Measurements from ENCODE around the gene SNCA. TPM values are rescaled to one million over a fixed set of nuclear protein-coding genes. Genes with fewer than 3 reads are reported as not detected.

Gene SNCA
- total and polyA plus RNA-seq, 2 donors from 2014 or later: 8.4 to 17.1 TPM

DNA sequence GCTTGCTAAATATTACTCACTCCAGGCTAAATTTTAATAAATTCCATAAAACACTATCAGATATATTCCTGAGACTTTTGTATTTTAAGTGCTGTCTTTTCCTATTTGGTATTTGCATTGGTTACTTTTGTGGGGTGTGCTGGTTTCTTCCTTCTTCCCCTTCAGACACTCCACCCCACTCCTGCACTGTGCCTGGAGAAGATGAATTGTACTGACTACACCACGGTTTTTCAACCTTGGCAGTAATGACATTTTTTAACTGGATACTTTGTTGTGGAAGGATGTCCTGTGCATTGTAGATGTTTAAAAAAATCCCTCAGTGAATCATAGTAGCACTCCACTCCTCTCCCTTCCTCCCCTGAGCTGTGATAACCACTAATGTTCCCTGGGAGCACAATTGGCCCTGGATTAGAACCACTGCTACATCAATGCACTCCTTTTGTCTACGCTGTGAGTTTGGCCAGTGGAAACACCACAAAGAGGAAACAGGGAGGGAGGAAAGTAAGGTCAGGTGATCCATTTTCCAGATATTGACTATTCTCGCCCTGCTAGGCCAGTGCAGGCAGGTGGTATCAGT, 36.3 kb downstream of the SNCA start:
- Histone ChIP-seq H3K27me3 (ENCODE audit: control insufficient read depth, insufficient read depth, low read length) (no peaks in the 10 kb centered on the region), H3K36me3 (ENCODE audit: control insufficient read depth in 2 of 3, insufficient read depth in 3 of 3, low read length in 3 of 3) (no peaks in the 10 kb centered on the region), H3K9ac (ENCODE audit: low read length in 3 of 3) (no peak overlapping the region), H3K4me3 (ENCODE audit: low read length in 3 of 3) (no peak overlapping the region), H3K4me1 (ENCODE audit: control insufficient read depth in 2 of 3, insufficient read depth in 2 of 3, low read depth in 1 of 3, low read length in 3 of 3) (no peaks in the 10 kb centered on the region), H3K27ac (ENCODE audit: low read depth in 2 of 2, low read length in 2 of 2) (no peak overlapping the region), H3K9me3 (ENCODE audit: control insufficient read depth in 2 of 3, insufficient read depth in 1 of 3, low read length in 3 of 3) (no peaks in the 10 kb centered on the region)
- no peak for DNase-seq
- intact Hi-C loops (cut with DNase I): no loop called here
- TF ChIP-seq, protein P1, sequence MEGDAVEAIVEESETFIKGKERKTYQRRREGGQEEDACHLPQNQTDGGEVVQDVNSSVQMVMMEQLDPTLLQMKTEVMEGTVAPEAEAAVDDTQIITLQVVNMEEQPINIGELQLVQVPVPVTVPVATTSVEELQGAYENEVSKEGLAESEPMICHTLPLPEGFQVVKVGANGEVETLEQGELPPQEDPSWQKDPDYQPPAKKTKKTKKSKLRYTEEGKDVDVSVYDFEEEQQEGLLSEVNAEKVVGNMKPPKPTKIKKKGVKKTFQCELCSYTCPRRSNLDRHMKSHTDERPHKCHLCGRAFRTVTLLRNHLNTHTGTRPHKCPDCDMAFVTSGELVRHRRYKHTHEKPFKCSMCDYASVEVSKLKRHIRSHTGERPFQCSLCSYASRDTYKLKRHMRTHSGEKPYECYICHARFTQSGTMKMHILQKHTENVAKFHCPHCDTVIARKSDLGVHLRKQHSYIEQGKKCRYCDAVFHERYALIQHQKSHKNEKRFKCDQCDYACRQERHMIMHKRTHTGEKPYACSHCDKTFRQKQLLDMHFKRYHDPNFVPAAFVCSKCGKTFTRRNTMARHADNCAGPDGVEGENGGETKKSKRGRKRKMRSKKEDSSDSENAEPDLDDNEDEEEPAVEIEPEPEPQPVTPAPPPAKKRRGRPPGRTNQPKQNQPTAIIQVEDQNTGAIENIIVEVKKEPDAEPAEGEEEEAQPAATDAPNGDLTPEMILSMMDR (IDR thresholded peaks at IDR 0.05; ENCODE audit: borderline replicate concordance, extremely low read depth, insufficient read depth): no peak
- no peak for FAIRE-seq

- Histone ChIP-seq H3K4me3 (ENCODE audit: low read length in 3 of 3) (no peak overlapping the region), H3K27me3 (ENCODE audit: control insufficient read depth, insufficient read depth, low read length) (no peaks in the 10 kb centered on the region), H3K27ac (ENCODE audit: low read depth in 2 of 2, low read length in 2 of 2) (no peak overlapping the region), H3K9ac (ENCODE audit: low read length in 3 of 3) (no peak overlapping the region), H3K36me3 (ENCODE audit: control insufficient read depth in 2 of 3, insufficient read depth in 3 of 3, low read length in 3 of 3) (no peaks in the 10 kb centered on the region), H3K9me3 (ENCODE audit: control insufficient read depth in 2 of 3, insufficient read depth in 1 of 3, low read length in 3 of 3) (no peaks in the 10 kb centered on the region), H3K4me1 (ENCODE audit: control insufficient read depth in 2 of 3, insufficient read depth in 2 of 3, low read depth in 1 of 3, low read length in 3 of 3) (no peaks in the 10 kb centered on the region)
- TF ChIP-seq, protein P1 (IDR thresholded peaks at IDR 0.05; ENCODE audit: borderline replicate concordance, extremely low read depth, insufficient read depth): no peak
- DNase-seq (no peak), FAIRE-seq (no peak)
- intact Hi-C loops (cut with DNase I): no loop called here
Measured at GRCh38 chr4:89800012-89800516, 36.9 kb downstream of the SNCA start.

GRCh38 chr4:89799071-89799470, 37.9 kb downstream of the SNCA start:
- FAIRE-seq (no peak), DNase-seq (no peak)
- Histone ChIP-seq H3K36me3 (ENCODE audit: control insufficient read depth in 2 of 3, insufficient read depth in 3 of 3, low read length in 3 of 3) (no peaks in the 10 kb centered on the region), H3K4me3 (ENCODE audit: low read length in 3 of 3) (no peak overlapping the region), H3K27me3 (ENCODE audit: control insufficient read depth, insufficient read depth, low read length) (no peaks in the 10 kb centered on the region), H3K27ac (ENCODE audit: low read depth in 2 of 2, low read length in 2 of 2) (no peak overlapping the region), H3K9me3 (ENCODE audit: control insufficient read depth in 2 of 3, insufficient read depth in 1 of 3, low read length in 3 of 3) (no peaks in the 10 kb centered on the region), H3K9ac (ENCODE audit: low read length in 3 of 3) (no peak overlapping the region), H3K4me1 (ENCODE audit: control insufficient read depth in 2 of 3, insufficient read depth in 2 of 3, low read depth in 1 of 3, low read length in 3 of 3) (no peaks in the 10 kb centered on the region)
- TF ChIP-seq, protein P1 (IDR thresholded peaks at IDR 0.05; ENCODE audit: borderline replicate concordance, extremely low read depth, insufficient read depth): no peak
- intact Hi-C loops (cut with DNase I): no loop called here

GRCh38 chr4:89797117-89797516, 39.8 kb downstream of the SNCA start:
- Histone ChIP-seq H3K36me3 (ENCODE audit: control insufficient read depth in 2 of 3, insufficient read depth in 3 of 3, low read length in 3 of 3) (no peaks in the 10 kb centered on the region), H3K4me3 (ENCODE audit: low read length in 3 of 3) (no peak overlapping the region), H3K27me3 (ENCODE audit: control insufficient read depth, insufficient read depth, low read length) (no peaks in the 10 kb centered on the region), H3K9ac (ENCODE audit: low read length in 3 of 3) (no peak overlapping the region), H3K9me3 (ENCODE audit: control insufficient read depth in 2 of 3, insufficient read depth in 1 of 3, low read length in 3 of 3) (no peaks in the 10 kb centered on the region), H3K27ac (ENCODE audit: low read depth in 2 of 2, low read length in 2 of 2) (no peak overlapping the region), H3K4me1 (ENCODE audit: control insufficient read depth in 2 of 3, insufficient read depth in 2 of 3, low read depth in 1 of 3, low read length in 3 of 3) (no peaks in the 10 kb centered on the region)
- FAIRE-seq (no peak), DNase-seq (peak in 1 of 5 donors; percentile 29)
- intact Hi-C loops (cut with DNase I): no loop called here
- TF ChIP-seq, protein P1 (IDR thresholded peaks at IDR 0.05; ENCODE audit: borderline replicate concordance, extremely low read depth, insufficient read depth): no peak
